Hindlimb muscle (tissue), 1 donor: ENCODE data around the gene KIR2DL1. TPM values are rescaled to one million over a fixed set of nuclear protein-coding genes. Genes with fewer than 3 reads are reported as not detected.
"Not testable (repeated sequence)": the region's sequence is repeated elsewhere in the genome, so short reads cannot be mapped to it uniquely, and the experiment has no call there.

Experiments used
- DNase-seq: peaks from one replicate; pipeline ENCODE4 v3.0.0-alpha.2; 2013
- polyA plus RNA-seq: library from polyadenylated mRNA; unstranded; fragments of 120-200 nt; gene quantifications from one replicate; pipeline ENCODE4 v1.2.1, GENCODE V29; 2013; ENCODE audit not compliant: insufficient read length

The KIR2DL1 gene
- polyA plus RNA-seq, 1 donor, result not detected

DNA sequence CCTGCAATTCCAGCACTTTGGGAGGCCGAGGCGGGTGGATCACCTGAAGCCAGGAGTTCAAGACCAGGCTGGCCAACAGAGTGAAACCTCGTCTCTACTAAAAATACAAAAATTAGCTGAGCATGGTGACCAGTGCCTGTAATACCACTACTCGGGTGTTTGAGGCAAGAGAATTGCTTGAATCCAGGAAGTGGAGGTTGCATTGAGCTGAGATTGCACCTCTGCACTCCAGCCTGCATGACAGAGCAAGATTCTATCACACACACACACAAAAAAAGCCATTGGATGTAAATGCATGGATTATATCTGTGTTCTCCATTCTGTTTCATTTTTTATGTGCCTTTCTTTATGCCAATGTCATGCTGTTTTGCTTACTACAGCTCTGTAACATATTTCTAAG lies 54.8 kb downstream of the KIR2DL1 start:
- DNase-seq, result not testable (repeated sequence)

DNA sequence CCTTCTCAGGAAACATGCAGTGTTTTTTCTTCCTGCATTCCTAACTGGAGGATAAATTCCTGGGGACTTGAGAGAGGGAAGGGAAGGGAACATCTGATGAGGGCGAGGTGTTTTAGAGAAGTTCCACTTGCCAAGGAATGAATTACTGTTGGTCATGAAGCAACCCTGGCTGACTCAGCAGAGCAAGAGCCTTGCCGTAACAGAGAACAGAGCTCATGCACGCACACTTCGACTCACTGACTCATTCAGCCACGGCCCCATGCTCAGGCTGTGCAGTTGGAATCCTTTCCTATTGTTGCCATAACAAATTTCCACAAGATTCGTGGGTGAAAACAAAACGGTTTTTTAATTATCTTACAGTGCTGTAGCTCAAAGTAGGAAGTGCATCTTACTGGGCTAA lies 55.7 kb downstream of the KIR2DL1 start:
- DNase-seq, result not testable (repeated sequence)

DNA sequence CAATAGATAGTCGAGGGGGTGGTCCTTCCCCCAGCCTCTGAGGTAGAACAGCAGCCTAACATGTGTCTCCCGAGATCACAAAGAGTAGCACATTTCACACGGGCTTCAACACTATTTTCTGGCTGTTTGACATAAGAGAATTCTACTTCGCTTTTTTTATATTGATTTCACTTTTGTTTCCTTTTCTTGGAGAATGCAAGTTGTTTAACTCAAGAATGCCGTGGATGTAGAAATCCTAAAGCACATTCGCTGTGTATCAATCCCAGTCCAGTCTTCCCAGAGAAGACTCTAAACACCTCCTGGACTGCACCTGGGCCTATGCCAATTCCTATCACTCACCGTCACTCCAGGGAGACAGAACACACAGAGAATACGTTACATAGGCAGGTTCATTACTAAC lies 58.5 kb downstream of the KIR2DL1 start:
- not testable (repeated sequence) for DNase-seq

DNA sequence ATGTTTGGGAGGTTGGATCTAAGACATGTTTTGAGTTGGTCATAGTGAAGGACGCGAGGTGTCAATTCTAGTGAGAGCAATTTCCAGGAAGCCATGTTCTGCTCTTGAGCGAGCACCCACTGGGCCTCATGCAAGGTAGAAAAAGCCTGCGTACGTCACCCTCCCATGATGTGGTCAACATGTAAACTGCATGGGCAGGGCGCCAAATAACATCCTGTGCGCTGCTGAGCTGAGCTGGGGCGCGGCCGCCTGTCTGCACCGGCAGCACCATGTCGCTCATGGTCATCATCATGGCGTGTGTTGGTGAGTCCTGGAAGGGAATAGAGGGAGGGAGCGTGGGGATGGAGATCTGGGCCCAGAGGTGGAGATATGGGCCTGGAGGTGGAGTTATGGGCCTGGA lies 62.9 kb downstream of the KIR2DL1 start, which contains the start of gene KIR2DS4:
Gene KIR2DS4 (plus strand): TSS at position 181 of the 400 bp plus-strand sequence.
- DNase-seq, result not testable (repeated sequence)

Other genes with a start within 250 kb of the KIR2DL1 start
- 0.74 TPM for gene LILRA2, start 196.0 kb upstream of the KIR2DL1 start, polyA plus RNA-seq
- gene LILRA1, start 176.2 kb upstream of the KIR2DL1 start, polyA plus RNA-seq, result 0.56 TPM
- gene LILRB1, start 139.3 kb upstream of the KIR2DL1 start, polyA plus RNA-seq, result 2.0 TPM
- gene LILRB4, start 106.8 kb upstream of the KIR2DL1 start, polyA plus RNA-seq, result 1.3 TPM
- not detected for gene KIR3DL3, start 45.4 kb upstream of the KIR2DL1 start, polyA plus RNA-seq
- gene KIR2DL3, start 31.3 kb upstream of the KIR2DL1 start, polyA plus RNA-seq, result not detected
- gene KIR2DL4, start 33.8 kb downstream of the KIR2DL1 start, polyA plus RNA-seq, result not detected
- gene KIR3DL1, start 46.7 kb downstream of the KIR2DL1 start, polyA plus RNA-seq, result not detected
- gene KIR2DS4, start 62.9 kb downstream of the KIR2DL1 start, polyA plus RNA-seq, result not detected
- not detected for gene KIR3DL2, start 80.7 kb downstream of the KIR2DL1 start, polyA plus RNA-seq
- gene FCAR, start 104.4 kb downstream of the KIR2DL1 start, polyA plus RNA-seq, result 0.35 TPM
- gene NCR1, start 136.4 kb downstream of the KIR2DL1 start, polyA plus RNA-seq, result 0.35 TPM
- not detected for gene NLRP7, start 177.7 kb downstream of the KIR2DL1 start, polyA plus RNA-seq
- 0.59 TPM for gene NLRP2, start 196.6 kb downstream of the KIR2DL1 start, polyA plus RNA-seq